ENCODE results near the gene MAPK8IP3.

MAPK8IP3 gene

GRCh38 chr16:1680361-1680760 lies 25.6 kb upstream of the MAPK8IP3 start:
- Histone ChIP-seq H3K4me3 (replicated peaks; ENCODE audit: low read depth, low read length) (no peak overlapping the region), H3K36me3 (ENCODE audit: control insufficient read depth, insufficient read depth, low read length) (peaks cover 4% of the 10 kb centered on the region), H3K27me3 (replicated peaks; ENCODE audit: control insufficient read depth, insufficient read depth, low read length) (no peaks in the 10 kb centered on the region)
- no peak for TF ChIP-seq CTCF (IDR thresholded peaks at IDR 0.05; ENCODE audit: insufficient read depth, low read length, poor library complexity, severe bottlenecking)
- DNase-seq (ENCODE audit: extremely low read depth, insufficient read length): no peak

- no peak for TF ChIP-seq CTCF (IDR thresholded peaks at IDR 0.05; ENCODE audit: insufficient read depth, low read length, poor library complexity, severe bottlenecking)
- Histone ChIP-seq H3K36me3 (ENCODE audit: control insufficient read depth, insufficient read depth, low read length) (peaks cover 4% of the 10 kb centered on the region; the same call in 1 of the 2 replicates), H3K27me3 (replicated peaks; ENCODE audit: control insufficient read depth, insufficient read depth, low read length) (no peaks in the 10 kb centered on the region), H3K4me3 (replicated peaks; ENCODE audit: low read depth, low read length) (no peak overlapping the region)
- no peak for DNase-seq (ENCODE audit: extremely low read depth, insufficient read length)
Measured at GRCh38 chr16:1681032-1681431, 25.0 kb upstream of the MAPK8IP3 start.

GRCh38 chr16:1687427-1688316 lies 18.3 kb upstream of the MAPK8IP3 start:
- DNase-seq (ENCODE audit: extremely low read depth, insufficient read length): no peak
- Histone ChIP-seq H3K4me3 (replicated peaks; ENCODE audit: low read depth, low read length) (no peak overlapping the region), H3K27me3 (replicated peaks; ENCODE audit: control insufficient read depth, insufficient read depth, low read length) (no peaks in the 10 kb centered on the region), H3K36me3 (ENCODE audit: control insufficient read depth, insufficient read depth, low read length) (peaks cover 18% of the 10 kb centered on the region)
- no peak for TF ChIP-seq CTCF (IDR thresholded peaks at IDR 0.05; ENCODE audit: insufficient read depth, low read length, poor library complexity, severe bottlenecking)

- no peak for TF ChIP-seq CTCF (IDR thresholded peaks at IDR 0.05; ENCODE audit: insufficient read depth, low read length, poor library complexity, severe bottlenecking)
Measured at GRCh38 chr16:1688807-1689560, 17.0 kb upstream of the MAPK8IP3 start.

GRCh38 chr16:1689853-1690252 lies 16.1 kb upstream of the MAPK8IP3 start:
- TF ChIP-seq CTCF (IDR thresholded peaks at IDR 0.05; ENCODE audit: insufficient read depth, low read length, poor library complexity, severe bottlenecking): no peak
- no peak for DNase-seq (ENCODE audit: extremely low read depth, insufficient read length)
- Histone ChIP-seq H3K36me3 (ENCODE audit: control insufficient read depth, insufficient read depth, low read length) (peaks cover 16% of the 10 kb centered on the region), H3K4me3 (replicated peaks; ENCODE audit: low read depth, low read length) (no peak overlapping the region), H3K27me3 (replicated peaks; ENCODE audit: control insufficient read depth, insufficient read depth, low read length) (no peaks in the 10 kb centered on the region)

More at GRCh38 chr16:1688807-1689560, 17.0 kb upstream of the MAPK8IP3 start:
- Histone ChIP-seq H3K36me3 (ENCODE audit: control insufficient read depth, insufficient read depth, low read length) (peaks cover 16% of the 10 kb centered on the region), H3K27me3 (replicated peaks; ENCODE audit: control insufficient read depth, insufficient read depth, low read length) (no peaks in the 10 kb centered on the region), H3K4me3 (replicated peaks; ENCODE audit: low read depth, low read length) (no peak overlapping the region)
- DNase-seq (ENCODE audit: extremely low read depth, insufficient read length): no peak

Measured in GM06990 (cell line).